Mucosa of gallbladder (tissue), 1 donor: ENCODE measurements around the gene NR2F2. TPM values are rescaled to one million over a fixed set of nuclear protein-coding genes. Genes with fewer than 3 reads are reported as not detected.
A peak's percentile ranks its signal among the peaks of the same experiment; 100 is the strongest.

Source experiments
- DNase-seq: peaks from one replicate; pipeline ENCODE4 v3.0.0-alpha.2; 2020; ENCODE audit warnings: low spot score
- total RNA-seq: library from RNA; stranded (reverse); gene quantifications from one replicate; pipeline ENCODE4 v1.2.1, GENCODE V29; 2021
- donor health status: DM: no; HTN: no; CAD: no.

The NR2F2 gene
- total RNA-seq, 1 donor from 2014 or later: 288 TPM

DNA sequence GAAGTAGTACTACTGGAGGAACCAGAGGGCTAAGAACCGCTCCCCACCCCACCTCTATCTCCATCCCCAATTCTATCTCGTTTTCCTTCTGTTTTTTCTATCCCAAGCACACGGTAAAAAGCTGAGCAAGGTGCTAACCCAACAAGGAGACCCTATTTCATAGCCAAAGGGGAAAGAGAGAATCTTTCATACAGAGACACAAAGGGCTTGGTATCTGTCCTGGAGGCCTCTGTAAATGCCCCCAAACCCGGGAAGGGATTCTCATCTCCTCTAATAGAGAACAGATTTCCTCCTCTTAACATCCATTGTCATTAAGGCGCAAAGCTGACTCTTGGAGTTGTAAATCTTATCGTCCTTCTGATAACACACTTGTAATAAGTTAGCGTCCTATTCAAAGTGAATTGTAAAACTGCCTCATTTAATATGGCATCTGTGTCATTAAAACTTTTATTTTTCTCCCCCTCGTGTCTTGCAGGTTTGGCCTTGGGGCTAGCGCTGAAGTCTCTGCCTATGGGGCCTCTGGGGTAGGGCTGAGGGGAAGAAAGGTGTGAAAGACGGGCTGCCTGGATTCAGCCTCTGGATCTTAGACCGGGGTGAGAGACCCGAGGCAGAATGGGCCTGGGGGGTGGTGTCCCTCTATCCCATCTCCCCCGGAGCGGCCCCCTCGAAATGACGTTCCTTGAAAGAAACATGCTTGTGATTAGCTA is 12.1 kb downstream of the NR2F2 start:
- peak; percentile 9 for DNase-seq

DNA sequence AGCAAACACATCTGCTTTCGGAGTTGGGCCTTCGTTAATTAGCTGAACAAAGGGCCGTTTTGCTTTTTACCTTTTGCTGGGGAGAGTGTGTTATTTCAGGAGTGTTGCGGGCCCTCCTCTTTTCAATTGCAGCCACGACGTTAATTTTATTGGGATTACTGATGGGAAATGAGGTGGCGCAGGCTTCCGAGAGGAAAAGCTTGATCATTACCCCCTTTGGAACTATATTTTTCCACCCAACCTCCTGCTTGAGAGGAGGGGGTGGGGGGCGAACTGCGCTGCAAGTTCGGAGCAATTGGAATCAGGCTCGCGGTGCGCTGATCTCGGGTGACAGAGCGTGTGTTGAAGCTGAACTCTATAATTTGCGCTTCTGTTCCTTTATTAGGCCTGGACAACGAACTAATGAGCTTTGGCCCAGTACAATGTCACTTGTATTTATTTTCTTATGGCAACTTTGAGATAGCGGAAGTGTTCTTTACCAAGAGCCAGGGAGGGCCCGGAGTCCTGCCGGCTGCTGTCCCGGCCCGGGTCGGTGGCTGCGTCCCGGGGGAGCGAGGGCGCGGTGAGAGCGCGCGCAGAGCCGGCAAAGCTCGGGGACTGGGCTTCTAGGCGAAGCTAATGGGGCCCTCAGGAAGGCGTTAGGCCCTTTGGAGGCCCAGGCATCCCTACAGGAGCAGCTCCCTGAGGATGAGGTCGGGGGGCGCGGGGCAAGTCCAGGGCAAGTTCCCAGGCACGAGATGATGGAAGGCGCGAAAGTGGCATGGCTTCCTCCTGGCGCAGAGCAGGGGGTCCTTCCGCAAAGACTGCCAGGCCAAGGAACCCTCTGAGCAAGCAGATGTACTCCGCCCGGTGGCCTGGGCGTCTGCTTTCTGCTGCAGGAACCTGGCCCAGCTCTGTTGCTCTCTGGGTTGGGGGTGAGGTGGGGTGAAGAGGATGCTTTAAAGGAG is 12.9 kb downstream of the NR2F2 start:
- DNase-seq: no peak

DNA sequence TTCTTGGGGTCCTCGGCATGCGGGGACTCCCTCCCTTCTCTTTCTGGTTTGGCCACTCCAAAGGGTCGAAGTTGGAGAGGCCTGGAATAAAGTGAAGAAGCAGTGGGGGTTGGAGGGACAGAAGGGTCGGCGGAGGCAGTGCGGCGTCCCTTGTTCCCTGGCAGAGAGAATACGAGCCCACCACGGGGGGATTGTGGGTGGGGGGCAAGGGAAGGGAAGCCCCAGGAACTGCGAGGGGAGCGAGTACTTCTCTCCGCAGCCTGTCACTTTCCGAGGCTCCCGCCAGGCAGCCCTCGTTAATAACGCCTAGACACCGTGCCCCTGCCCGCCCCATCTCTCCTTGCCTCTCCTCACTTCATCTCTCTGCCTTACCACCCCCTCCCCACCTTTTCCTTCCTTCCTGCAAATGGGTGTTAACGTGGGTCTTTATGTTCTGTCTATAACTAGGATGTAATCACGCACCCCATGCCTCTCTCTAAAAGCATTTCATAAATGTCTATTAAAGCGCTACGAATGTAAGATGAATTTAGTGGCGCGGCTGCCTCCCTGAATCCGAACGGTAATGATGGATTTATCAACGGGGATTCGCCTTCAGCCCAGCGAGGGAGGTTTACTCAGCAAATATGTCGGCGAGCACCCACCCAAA is 13.7 kb downstream of the NR2F2 start:
- DNase-seq: no peak

DNA sequence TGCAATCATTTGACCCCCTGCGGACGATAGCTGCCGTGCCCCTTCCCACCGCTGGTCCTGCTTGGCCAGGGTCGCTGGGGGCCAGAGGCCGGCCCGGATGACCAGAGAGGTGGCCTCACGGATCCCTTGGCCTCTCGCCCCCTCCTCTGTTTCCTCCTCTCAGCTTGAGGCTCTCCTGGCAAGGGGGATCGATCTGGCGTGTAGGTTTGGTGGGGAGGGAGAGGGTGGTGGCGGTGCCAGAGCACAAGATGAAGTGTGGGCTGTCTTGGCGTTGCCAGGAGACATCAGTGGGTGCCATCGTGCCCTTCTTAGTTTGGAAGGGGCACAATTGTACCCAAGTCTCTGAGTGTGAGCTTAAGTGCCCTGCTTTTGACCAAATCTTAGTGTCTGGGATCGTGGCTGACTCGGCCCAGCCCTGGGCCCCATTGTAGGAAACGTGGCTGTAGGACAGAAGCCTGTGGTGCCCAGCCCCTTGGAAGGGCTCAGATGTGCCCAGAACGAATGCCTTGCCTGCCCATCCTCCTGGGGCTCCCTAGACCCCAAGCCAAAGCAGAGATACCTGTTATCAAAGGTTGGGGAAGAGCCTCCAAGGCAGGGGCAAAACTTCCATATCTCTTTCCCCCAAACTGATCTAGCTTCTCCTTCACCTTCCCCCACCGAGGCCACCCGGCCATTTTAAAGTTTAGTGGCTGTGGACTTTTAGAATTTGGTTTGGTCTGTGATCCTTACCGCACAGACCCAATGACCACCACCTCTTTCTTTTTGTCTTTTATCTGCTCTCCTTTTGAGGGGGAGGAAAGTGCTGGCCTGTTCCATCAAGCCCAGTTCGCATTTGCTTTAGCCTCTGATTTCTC is 14.4 kb downstream of the NR2F2 start:
- no peak for DNase-seq

GRCh38 chr15:96345560-96346399 is 15.3 kb downstream of the NR2F2 start:
- peak; percentile 82 for DNase-seq

DNA sequence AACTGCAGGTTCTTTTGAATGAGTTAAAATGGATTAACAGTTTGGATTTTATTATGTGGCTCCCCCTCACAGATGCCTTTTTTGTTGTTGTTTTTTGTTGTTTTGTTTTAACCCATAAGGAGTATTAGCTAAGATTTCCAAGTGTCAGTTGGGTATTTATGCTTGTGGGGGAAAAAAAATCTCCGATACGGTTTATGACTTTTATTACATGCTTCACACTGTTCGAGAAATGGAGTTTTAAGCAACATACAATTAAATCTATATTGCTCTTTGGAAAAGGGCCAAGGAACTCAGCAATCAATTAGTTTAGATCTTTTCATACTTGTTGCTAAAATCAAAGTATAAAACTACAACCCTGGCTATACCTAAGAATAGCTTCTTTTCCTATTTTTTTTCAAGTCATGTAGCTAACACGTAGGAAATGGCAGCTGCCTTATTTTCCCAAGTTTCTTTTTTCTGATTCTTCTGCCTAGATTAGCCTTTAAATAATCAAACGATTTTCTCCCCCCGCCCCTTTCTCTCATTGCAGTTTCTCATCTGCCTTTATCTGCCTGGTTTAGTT is 16.0 kb downstream of the NR2F2 start:
- no peak for DNase-seq

DNA sequence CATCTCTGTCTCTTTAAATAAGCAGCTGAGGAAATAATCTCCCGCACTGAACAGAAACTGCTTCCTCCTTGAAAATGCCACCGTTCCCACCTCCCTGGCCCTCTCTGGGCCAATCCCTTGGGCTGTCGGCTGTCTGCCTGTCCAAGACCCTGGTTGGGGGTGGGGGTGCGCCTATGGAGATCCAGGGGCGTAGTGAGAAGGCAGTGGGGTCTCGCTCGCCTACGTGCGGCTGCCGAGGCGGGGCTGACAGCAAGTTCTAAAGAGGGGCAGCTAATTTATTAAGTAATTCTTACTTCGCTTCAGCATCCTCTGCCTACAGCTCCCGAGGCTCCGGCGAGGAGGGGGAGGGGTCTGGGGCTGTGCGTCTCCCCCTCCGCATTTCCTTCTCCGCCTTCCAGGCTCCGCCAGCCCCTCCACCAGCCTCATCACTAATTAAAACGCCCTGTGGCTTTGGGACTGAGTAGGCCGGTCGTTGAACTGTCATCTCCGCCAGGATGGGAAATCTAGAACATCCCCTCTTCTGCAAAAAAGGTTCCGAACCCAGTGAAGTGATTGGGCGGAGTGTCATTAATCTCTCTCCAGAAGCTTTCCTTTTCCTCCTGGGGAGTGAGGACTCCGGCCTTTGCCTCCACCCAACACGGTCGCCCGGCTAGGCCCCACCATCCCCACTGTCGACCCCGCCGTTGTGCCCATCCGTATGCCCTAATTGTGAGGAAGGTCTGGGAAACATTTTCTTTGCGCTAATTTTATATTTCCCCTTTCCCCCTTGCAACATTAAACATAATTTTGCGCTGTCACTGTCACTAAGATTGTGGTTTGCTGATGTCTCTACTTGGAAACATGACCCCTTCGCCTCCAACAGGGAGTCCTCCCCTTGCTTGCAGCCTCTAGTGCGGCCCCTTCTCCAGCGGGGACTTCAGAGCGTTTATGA is 16.9 kb downstream of the NR2F2 start:
- DNase-seq: no peak

DNA sequence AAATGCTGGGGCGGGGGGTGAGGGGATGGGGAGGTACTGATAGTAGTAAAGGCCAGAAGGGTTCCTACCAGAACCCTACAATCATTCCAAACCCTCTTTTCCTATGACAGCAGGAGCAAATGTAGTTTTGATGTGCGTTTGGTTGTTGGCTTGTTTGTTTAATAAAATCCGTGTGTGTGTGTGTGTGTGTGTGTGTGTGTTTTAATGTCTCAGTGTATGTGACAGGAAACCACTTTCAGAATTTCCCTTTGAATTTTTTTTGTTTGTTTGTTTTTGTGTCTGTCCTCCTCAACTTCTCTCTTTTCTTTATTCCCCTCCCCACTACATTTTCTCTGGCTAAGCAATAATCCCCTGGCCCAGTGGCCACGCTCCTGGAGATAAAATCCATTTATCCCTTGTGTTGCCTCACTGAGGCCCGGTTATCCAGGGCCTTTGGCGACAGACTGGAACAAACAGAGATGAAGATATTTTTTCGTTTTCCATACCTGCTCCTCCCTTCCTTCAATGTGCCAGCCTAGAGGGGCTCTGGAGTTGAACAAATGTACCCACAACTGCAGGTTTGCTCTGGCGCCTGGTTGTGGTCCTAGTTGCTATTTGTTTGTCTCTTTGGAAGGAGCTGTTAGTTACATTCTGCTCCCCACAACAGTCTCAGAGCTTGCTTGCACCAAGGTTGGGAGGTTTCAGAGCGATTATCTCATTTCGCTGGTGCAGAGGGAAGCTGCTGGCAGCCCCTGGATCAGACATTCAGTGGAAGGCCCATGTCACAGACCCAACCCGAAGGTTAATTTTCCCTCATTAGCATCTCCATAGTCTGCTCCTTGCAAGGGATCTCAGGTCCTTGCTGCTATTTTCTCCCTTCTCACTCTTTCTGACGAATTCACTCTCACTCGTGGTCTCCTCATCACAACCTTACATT is 17.9 kb downstream of the NR2F2 start:
- DNase-seq: no peak

- DNase-seq: no peak
Measured at GRCh38 chr15:96349034-96349856, 18.7 kb downstream of the NR2F2 start.

GRCh38 chr15:96349857-96350720 is 19.6 kb downstream of the NR2F2 start:
- no peak for DNase-seq

GRCh38 chr15:96350934-96351724 is 20.6 kb downstream of the NR2F2 start:
- DNase-seq: no peak

GRCh38 chr15:96351761-96352603 is 21.5 kb downstream of the NR2F2 start:
- DNase-seq: no peak

GRCh38 chr15:96352604-96353405 is 22.3 kb downstream of the NR2F2 start:
- DNase-seq: no peak
